Left cardiac atrium (tissue), 4 donors: Measurements from ENCODE around the gene USP17L19. TPM values are rescaled to one million over a fixed set of nuclear protein-coding genes. Genes with fewer than 3 reads are reported as not detected.
A peak's percentile ranks its signal among the peaks of the same experiment; 100 is the strongest.
"Not testable (repeated sequence)": the region's sequence is repeated elsewhere in the genome, so short reads cannot be mapped to it uniquely, and the experiment has no call there.

Experiments used
- ATAC-seq, 2 donors: fragments of 200-7000 bp; cut with Tn5 transposase; one replicate each; pipeline ENCODE4 v1.9.1; 2020; ENCODE audit warnings: mild to moderate bottlenecking in 2 of 2, moderate library complexity in 2 of 2
- DNase-seq: peaks from one replicate; pipeline ENCODE4 v3.0.0-alpha.2; 2020
- intact Hi-C, 2 donors: fragments of 100-400 bp; cut with DNase I; formaldehyde crosslinking; loops; one replicate each; pipeline versions ENCODE4 v1.14.1 to v1.15.1; 2022 to 2023
- long read RNA-seq: library from polyadenylated mRNA; unstranded; transcript quantifications from one replicate; pipeline ENCODE4 v2.0.0, GENCODE V29; 2021
- total RNA-seq, 2 donors: library from RNA; stranded (reverse); fragmentation: NEBNext Ultra II Directional; extraction: Animal tissue kit (Norgen Biotek cat#: 25700); gene quantifications; one replicate each; pipeline ENCODE4 v1.2.1, GENCODE V29; 2021
- donor health status: DM: no; HTN: yes; CAD: no.
- donor health status: DM: no; HTN: yes; CAD: no; lungs with severe emphysema.
- donor health status: DM: yes; HTN: yes; CAD: no.
- donor health status: Dilated cardiomyopathy.

Gene USP17L19
- total RNA-seq = not detected
- long read RNA-seq = 0 reads

- intact Hi-C loops = not testable (repeated sequence)
These were observed at the start of gene USP17L19 for GRCh38 chr4:9253078-9253477. Gene USP17L19, plus strand, starts transcription at chr4:9253378. Its CDS starts 0 bp downstream, at chr4:9253378.

GRCh38 chr4:9210357-9210756 is 42.8 kb upstream of the USP17L19 start, which contains the start of gene USP17L10:
Gene USP17L10, plus strand, starts transcription at chr4:9210657. Its CDS starts 0 bp downstream, at chr4:9210657.
- intact Hi-C loops, ATAC-seq: not testable (repeated sequence)

More at GRCh38 chr4:9253078-9253477, at the start of gene USP17L19:
- not testable (repeated sequence) for ATAC-seq, DNase-seq

GRCh38 chr4:9214701-9215100 is 38.5 kb upstream of the USP17L19 start:
- ATAC-seq, intact Hi-C loops: not testable (repeated sequence)
- DNase-seq = peak; percentile 0

More at GRCh38 chr4:9210357-9210756, 42.8 kb upstream of the USP17L19 start, which contains the start of gene USP17L10:
- DNase-seq = not testable (repeated sequence)

GRCh38 chr4:9215105-9215504 is 38.1 kb upstream of the USP17L19 start, which contains the start of gene USP17L11:
Gene USP17L11, plus strand, starts transcription at chr4:9215405. Its CDS starts 0 bp downstream, at chr4:9215405.
- ATAC-seq, intact Hi-C loops, DNase-seq: not testable (repeated sequence)

GRCh38 chr4:9219852-9220251 is 33.3 kb upstream of the USP17L19 start, which contains the start of gene USP17L12:
Gene USP17L12, plus strand, starts transcription at chr4:9220152. Its CDS starts 0 bp downstream, at chr4:9220152.
- ATAC-seq, DNase-seq, intact Hi-C loops: not testable (repeated sequence)

GRCh38 chr4:9224596-9224995 is 28.6 kb upstream of the USP17L19 start, which contains the start of gene USP17L13:
Gene USP17L13, plus strand, starts transcription at chr4:9224896. Its CDS starts 0 bp downstream, at chr4:9224896.
- DNase-seq, ATAC-seq, intact Hi-C loops: not testable (repeated sequence)

GRCh38 chr4:9230249-9230648 is 22.9 kb upstream of the USP17L19 start:
- ATAC-seq, DNase-seq, intact Hi-C loops: not testable (repeated sequence)

- ATAC-seq, intact Hi-C loops: not testable (repeated sequence)
These were observed 19.1 kb upstream of the USP17L19 start, which contains the start of gene USP17L15 for GRCh38 chr4:9234085-9234484. Gene USP17L15, plus strand, starts transcription at chr4:9234385. Its CDS starts 0 bp downstream, at chr4:9234385.

GRCh38 chr4:9238461-9238860 is 14.7 kb upstream of the USP17L19 start:
- intact Hi-C loops, ATAC-seq, DNase-seq: not testable (repeated sequence)

More at GRCh38 chr4:9234085-9234484, 19.1 kb upstream of the USP17L19 start, which contains the start of gene USP17L15:
- not testable (repeated sequence) for DNase-seq

GRCh38 chr4:9243579-9243978 is 9.6 kb upstream of the USP17L19 start, which contains the start of gene USP17L17:
Gene USP17L17, plus strand, starts transcription at chr4:9243879. Its CDS starts 0 bp downstream, at chr4:9243879.
- ATAC-seq, intact Hi-C loops, DNase-seq: not testable (repeated sequence)

GRCh38 chr4:9247953-9248680 is 5.1 kb upstream of the USP17L19 start, which contains the start of gene USP17L18:
Gene USP17L18, plus strand, starts transcription at chr4:9248630. Its CDS starts 0 bp downstream, at chr4:9248630.
- intact Hi-C loops, ATAC-seq: not testable (repeated sequence)
- DNase-seq = peak; percentile 6

GRCh38 chr4:9257824-9258223 is 4.6 kb downstream of the USP17L19 start, which contains the start of gene USP17L20:
Gene USP17L20, plus strand, starts transcription at chr4:9258124. Its CDS starts 0 bp downstream, at chr4:9258124.
- intact Hi-C loops, DNase-seq, ATAC-seq: not testable (repeated sequence)

- intact Hi-C loops, DNase-seq, ATAC-seq: not testable (repeated sequence)
These were observed 9.4 kb downstream of the USP17L19 start, which contains the start of gene USP17L21 for GRCh38 chr4:9262572-9262971. Gene USP17L21, plus strand, starts transcription at chr4:9262872. Its CDS starts 0 bp downstream, at chr4:9262872.

- DNase-seq, ATAC-seq, intact Hi-C loops: not testable (repeated sequence)
These were observed 14.1 kb downstream of the USP17L19 start, which contains the start of gene USP17L22 for GRCh38 chr4:9267319-9267718. Gene USP17L22, plus strand, starts transcription at chr4:9267619. Its CDS starts 0 bp downstream, at chr4:9267619.

GRCh38 chr4:9271719-9272118 is 18.5 kb downstream of the USP17L19 start:
- intact Hi-C loops, ATAC-seq: not testable (repeated sequence)
- peak; percentile 36 for DNase-seq
